NCI-H2171 (cell line): ENCODE measurements around the gene GRAMD4.
A peak's percentile ranks its signal among the peaks of the same experiment; 100 is the strongest.
"Not testable (repeated sequence)": the region's sequence is repeated elsewhere in the genome, so short reads cannot be mapped to it uniquely, and the experiment has no call there.

Source experiments
- DNase-seq: peaks from one replicate; lab custom pipeline; 2025; lab: John Stamatoyannopoulos, UW

GRAMD4 gene

GRCh38 chr22:46637711-46638600 is 17.8 kb downstream of the GRAMD4 start:
- no peak for DNase-seq

- no peak for DNase-seq
Observed at GRCh38 chr22:46638601-46639431, 18.6 kb downstream of the GRAMD4 start.

- no peak for DNase-seq
Observed at GRCh38 chr22:46639843-46640242, 19.7 kb downstream of the GRAMD4 start.

GRCh38 chr22:46640293-46641055 is 20.3 kb downstream of the GRAMD4 start:
- DNase-seq: no peak

- DNase-seq: no peak
Observed at GRCh38 chr22:46641811-46642266, 21.7 kb downstream of the GRAMD4 start.

GRCh38 chr22:46642840-46643480 is 22.8 kb downstream of the GRAMD4 start:
- not testable (repeated sequence) for DNase-seq

- no peak for DNase-seq
Observed at GRCh38 chr22:46646531-46647215, 26.5 kb downstream of the GRAMD4 start.

GRCh38 chr22:46648225-46648820 is 28.1 kb downstream of the GRAMD4 start:
- DNase-seq: not testable (repeated sequence)

GRCh38 chr22:46649141-46650077 is 29.2 kb downstream of the GRAMD4 start:
- DNase-seq: peak; percentile 87

- DNase-seq: no peak
Observed at GRCh38 chr22:46650078-46650810, 30.1 kb downstream of the GRAMD4 start.

- DNase-seq: no peak
Observed at GRCh38 chr22:46651316-46651715, 31.1 kb downstream of the GRAMD4 start.

- no peak for DNase-seq
Observed at GRCh38 chr22:46652081-46652846, 32.1 kb downstream of the GRAMD4 start.

- no peak for DNase-seq
Observed at GRCh38 chr22:46652847-46653331, 32.7 kb downstream of the GRAMD4 start.

- no peak for DNase-seq
Observed at GRCh38 chr22:46653596-46653995, 33.4 kb downstream of the GRAMD4 start.

- no peak for DNase-seq
Observed at GRCh38 chr22:46654426-46654825, 34.2 kb downstream of the GRAMD4 start.

- DNase-seq: no peak
Observed at GRCh38 chr22:46654927-46655595, 34.9 kb downstream of the GRAMD4 start.
